Testis (tissue), 2 donors: ENCODE measurements around the gene CELSR1.

Experiments
- CTCF ChIP-seq, 3 experiments: fragments of 450-650 bp in 2 of 3; fragments of 200-600 bp in 1 of 3; sonication (generic) in 1 of 3; IDR thresholded peaks; one replicate each; pipeline ENCODE4 v1.5.1; 2016 to 2019; ENCODE audit warnings: antibody characterized with exemption in 3 of 3, mild to moderate bottlenecking in 2 of 3, moderate library complexity in 1 of 3
- POLR2A ChIP-seq: fragments of 450-650 bp; IDR thresholded peaks from one replicate; pipeline ENCODE4 v1.6.1; 2017; ENCODE audit warnings: antibody characterized with exemption, mild to moderate bottlenecking, moderate library complexity

- TF ChIP-seq CTCF (IDR thresholded peaks at IDR 0.05): no peak
- no peak for TF ChIP-seq POLR2A
Measured at GRCh38 chr22:46507451-46508425, 29.7 kb downstream of the CELSR1 start.
